ENCODE measurements around the gene OGFOD3.
A peak's percentile ranks its signal among the peaks of the same experiment; 100 is the strongest.
"Not testable (repeated sequence)": the region's sequence is repeated elsewhere in the genome, so short reads cannot be mapped to it uniquely, and the experiment has no call there.

The OGFOD3 gene

GRCh38 chr17:82373072-82373452 is 45.3 kb downstream of the OGFOD3 start:
- not testable (repeated sequence) for DNase-seq (ENCODE audit: low spot score)

GRCh38 chr17:82372249-82373071 is 45.9 kb downstream of the OGFOD3 start:
- DNase-seq (ENCODE audit: low spot score), result no peak

GRCh38 chr17:82371333-82372248 is 46.8 kb downstream of the OGFOD3 start, which contains the start of gene UTS2R:
Gene UTS2R, plus strand, starts transcription at chr17:82371765. Its CDS starts 2,560 bp downstream, at chr17:82374325.
- no peak for DNase-seq (ENCODE audit: low spot score)

- peak; percentile 18 for DNase-seq (ENCODE audit: low spot score)
Measured at GRCh38 chr17:82370471-82371332, 47.7 kb downstream of the OGFOD3 start.

- DNase-seq (ENCODE audit: low spot score), result no peak
Measured at GRCh38 chr17:82369211-82369610, 49.2 kb downstream of the OGFOD3 start.

GRCh38 chr17:82367724-82368524 is 50.5 kb downstream of the OGFOD3 start:
- no peak for DNase-seq (ENCODE audit: low spot score)

- no peak for DNase-seq (ENCODE audit: low spot score)
Measured at GRCh38 chr17:82366749-82367148, 51.6 kb downstream of the OGFOD3 start.

- DNase-seq (ENCODE audit: low spot score), result no peak
Measured at GRCh38 chr17:82365606-82366295, 52.6 kb downstream of the OGFOD3 start.

- no peak for DNase-seq (ENCODE audit: low spot score)
Measured at GRCh38 chr17:82361885-82362633, 56.3 kb downstream of the OGFOD3 start.

- not testable (repeated sequence) for DNase-seq (ENCODE audit: low spot score)
Measured at GRCh38 chr17:82359451-82360074, 58.8 kb downstream of the OGFOD3 start.

- peak; percentile 28 for DNase-seq (ENCODE audit: low spot score)
Measured at GRCh38 chr17:82358465-82359350, 59.7 kb downstream of the OGFOD3 start, which contains the start of gene TEX19. Gene TEX19, plus strand, starts transcription at chr17:82359247. Its CDS starts 2,904 bp downstream, at chr17:82362151.

GRCh38 chr17:82357394-82357793 is 61.0 kb downstream of the OGFOD3 start:
- no peak for DNase-seq (ENCODE audit: low spot score)

- DNase-seq (ENCODE audit: low spot score), result no peak
Measured at GRCh38 chr17:82356845-82357355, 61.5 kb downstream of the OGFOD3 start.

GRCh38 chr17:82355770-82356427 is 62.5 kb downstream of the OGFOD3 start:
- DNase-seq (ENCODE audit: low spot score), result no peak

- no peak for DNase-seq (ENCODE audit: low spot score)
Measured at GRCh38 chr17:82354804-82355308, 63.5 kb downstream of the OGFOD3 start.

GRCh38 chr17:82353484-82353883 is 64.9 kb downstream of the OGFOD3 start:
- no peak for DNase-seq (ENCODE audit: low spot score)
